WTC11 (cell line): Measurements from ENCODE around the gene COL4A3. TPM values are rescaled to one million over a fixed set of nuclear protein-coding genes. Genes with fewer than 3 reads are reported as not detected.

ENCODE experiments used
- ATAC-seq: fragments of 200-7000 bp; cut with Tn5 transposase; 2 replicates; pipeline ENCODE4 v1.10.0; 2021; ENCODE audit warnings: mild to moderate bottlenecking, moderate library complexity
- CTCF ChIA-PET: fragments of 300-600 bp; sonication (Branson Sonifier 250); formaldehyde crosslinking; loops from one replicate; lab custom pipeline; 2021; ENCODE audit warnings: antibody characterized with exemption; lab: Charles Lee
- POLR2A ChIA-PET: fragments of 350-600 bp; sonication (Branson Sonifier 250); formaldehyde crosslinking; loops from one replicate; lab custom pipeline; 2021; ENCODE audit warnings: antibody characterized with exemption; lab: Charles Lee
- DNase-seq: peaks from one replicate; pipeline ENCODE4 v3.0.0; 2021; ENCODE audit warnings: low spot score
- H3K27ac Mint-ChIP-seq: 2 replicates; pipeline ENCODE4 v1.8.0; 2021; ENCODE audit warnings: mixed read lengths
- H3K27me3 Mint-ChIP-seq: 2 replicates; pipeline ENCODE4 v1.8.0; 2021; ENCODE audit warnings: low read depth, mild to moderate bottlenecking, moderate library complexity, mixed read lengths
- H3K36me3 Mint-ChIP-seq: 2 replicates; pipeline ENCODE4 v1.8.0; 2021; ENCODE audit warnings: mixed read lengths
- H3K4me1 Mint-ChIP-seq: 2 replicates; pipeline ENCODE4 v1.8.0; 2022; ENCODE audit warnings: mixed read lengths
- H3K4me3 Mint-ChIP-seq: 2 replicates; pipeline ENCODE4 v1.8.0; 2021; ENCODE audit warnings: mild to moderate bottlenecking, moderate library complexity, mixed read lengths
- H3K9me3 Mint-ChIP-seq: 2 replicates; pipeline ENCODE4 v1.8.0; 2021; ENCODE audit warnings: mixed read lengths
- ARID4B ChIP-seq: sonication (generic); formaldehyde crosslinking; IDR thresholded peaks from 2 replicates; pipeline ENCODE4 v1.8.0; 2023; ENCODE audit warnings: missing genetic modification reagents, mild to moderate bottlenecking, borderline replicate concordance
- CBFB ChIP-seq: sonication (generic); formaldehyde crosslinking; IDR thresholded peaks from 2 replicates; pipeline ENCODE4 v1.8.1; 2022; ENCODE audit warnings: mild to moderate bottlenecking, low read depth, missing genetic modification reagents
- CTCF ChIP-seq: fragments of 200-600 bp; IDR thresholded peaks from 2 replicates; pipeline ENCODE4 v1.8.0; 2022; ENCODE audit warnings: antibody characterized with exemption
- E2F4 ChIP-seq: sonication (generic); formaldehyde crosslinking; IDR thresholded peaks from 2 replicates; pipeline ENCODE4 v1.8.1; 2022; ENCODE audit warnings: low read depth, mild to moderate bottlenecking, moderate library complexity, missing genetic modification reagents, borderline replicate concordance
- ESRRA ChIP-seq: sonication (generic); formaldehyde crosslinking; IDR thresholded peaks from 2 replicates; pipeline ENCODE4 v1.8.1; 2022; ENCODE audit warnings: mild to moderate bottlenecking, missing genetic modification reagents, borderline replicate concordance
- FOXP1 ChIP-seq: sonication (generic); formaldehyde crosslinking; IDR thresholded peaks from 2 replicates; pipeline ENCODE4 v1.8.0; 2022; ENCODE audit warnings: missing genetic modification reagents, mild to moderate bottlenecking, moderate library complexity, borderline replicate concordance
- GABPB1 ChIP-seq: sonication (generic); formaldehyde crosslinking; IDR thresholded peaks from 2 replicates; pipeline ENCODE4 v1.8.1; 2023; ENCODE audit warnings: mild to moderate bottlenecking, missing genetic modification reagents
- GRHL2 ChIP-seq: fragments of 250-450 bp; sonication (Bioruptor Pico); IDR thresholded peaks from 2 replicates; pipeline ENCODE4 v1.8.0; 2022; ENCODE audit warnings: mild to moderate bottlenecking, moderate library complexity; ENCODE audit not compliant: insufficient replicate concordance, severe bottlenecking
- HMGXB4 ChIP-seq: sonication (generic); formaldehyde crosslinking; IDR thresholded peaks from 2 replicates; pipeline ENCODE4 v1.8.1; 2023; ENCODE audit warnings: mild to moderate bottlenecking, moderate library complexity, missing genetic modification reagents
- JUN ChIP-seq: sonication (generic); formaldehyde crosslinking; IDR thresholded peaks from 2 replicates; pipeline ENCODE4 v1.8.0; 2023; ENCODE audit warnings: mild to moderate bottlenecking, missing genetic modification reagents
- MAX ChIP-seq: sonication (generic); formaldehyde crosslinking; IDR thresholded peaks from 2 replicates; pipeline ENCODE4 v1.8.0; 2022; ENCODE audit warnings: mild to moderate bottlenecking, missing genetic modification reagents
- MXD4 ChIP-seq: fragments of 250-450 bp; sonication (Bioruptor Pico); IDR thresholded peaks from 2 replicates; pipeline ENCODE4 v1.8.0; 2021; ENCODE audit warnings: mild to moderate bottlenecking, moderate library complexity, borderline replicate concordance
- NFATC4 ChIP-seq: fragments of 250-450 bp; sonication (Bioruptor Pico); IDR thresholded peaks from 2 replicates; pipeline ENCODE4 v1.9.0; 2021; ENCODE audit warnings: mild to moderate bottlenecking
- NFE2L1 ChIP-seq: sonication (generic); formaldehyde crosslinking; IDR thresholded peaks from 2 replicates; pipeline ENCODE4 v1.8.1; 2023; ENCODE audit warnings: missing genetic modification reagents
- OVOL2 ChIP-seq: fragments of 250-450 bp; sonication (Bioruptor Pico); IDR thresholded peaks from 2 replicates; pipeline ENCODE4 v1.9.0; 2021; ENCODE audit warnings: mild to moderate bottlenecking, borderline replicate concordance
- RELA ChIP-seq: sonication (generic); formaldehyde crosslinking; IDR thresholded peaks from 2 replicates; pipeline ENCODE4 v1.8.1; 2022; ENCODE audit warnings: missing genetic modification reagents, mild to moderate bottlenecking, borderline replicate concordance
- SMAD4 ChIP-seq: sonication (generic); formaldehyde crosslinking; IDR thresholded peaks from 2 replicates; pipeline ENCODE4 v1.8.0; 2022; ENCODE audit warnings: mild to moderate bottlenecking, missing genetic modification reagents
- SP1 ChIP-seq: sonication (generic); formaldehyde crosslinking; conservative IDR thresholded peaks from 2 replicates; pipeline ENCODE4 v1.8.1; 2022; ENCODE audit warnings: missing genetic modification reagents
- TEAD1 ChIP-seq: sonication (generic); formaldehyde crosslinking; IDR thresholded peaks from 2 replicates; pipeline ENCODE4 v1.8.0; 2022; ENCODE audit warnings: mild to moderate bottlenecking, missing genetic modification reagents
- USF1 ChIP-seq: sonication (generic); formaldehyde crosslinking; IDR thresholded peaks from 2 replicates; pipeline ENCODE4 v1.8.0; 2022; ENCODE audit warnings: mild to moderate bottlenecking, missing genetic modification reagents
- ZNF232 ChIP-seq: sonication (generic); formaldehyde crosslinking; IDR thresholded peaks from 2 replicates; pipeline ENCODE4 v1.8.0; 2022; ENCODE audit warnings: mild to moderate bottlenecking, missing genetic modification reagents
- ZNF396 ChIP-seq: fragments of 250-450 bp; sonication (Bioruptor Pico); IDR thresholded peaks from 2 replicates; pipeline ENCODE4 v1.8.0; 2021; ENCODE audit warnings: mild to moderate bottlenecking, moderate library complexity, borderline replicate concordance
- total RNA-seq: library from RNA; stranded (reverse); gene quantifications from 3 replicates; pipeline ENCODE4 v1.2.3, GENCODE V29; 2021

The COL4A3 gene
- total RNA-seq, 1 experiment from 2014 or later = 0.90 TPM

GRCh38 chr2:227153307-227153706 is 11.1 kb upstream of the COL4A3 start:
- CTCF ChIA-PET = no interaction called here
- Mint-ChIP-seq H3K27ac (no peak overlapping the region), H3K4me3 (no peak overlapping the region), H3K9me3 (peaks cover 16% of the 10 kb centered on the region), H3K36me3 (no peaks in the 10 kb centered on the region), H3K4me1 (peaks cover 24% of the 10 kb centered on the region), H3K27me3 (no peaks in the 10 kb centered on the region)
- no peak for ATAC-seq
- TF ChIP-seq CTCF (no peak), OVOL2 (CRISPR knock-in tag) (no peak), SP1 (CRISPR knock-in tag) (no peak), GRHL2 (CRISPR knock-in tag) (no peak), HMGXB4 (CRISPR knock-in tag) (no peak), FOXP1 (CRISPR knock-in tag) (no peak), RELA (CRISPR knock-in tag) (no peak), TEAD1 (CRISPR knock-in tag) (no peak), ZNF232 (CRISPR knock-in tag) (no peak), SMAD4 (no peak), MAX (CRISPR knock-in tag) (no peak), E2F4 (CRISPR knock-in tag) (no peak), MXD4 (CRISPR knock-in tag) (no peak), NFATC4 (no peak), GABPB1 (CRISPR knock-in tag) (no peak), CBFB (CRISPR knock-in tag) (no peak), ZNF396 (CRISPR knock-in tag) (no peak), USF1 (no peak), ESRRA (CRISPR knock-in tag) (no peak)
- no peak for DNase-seq
- POLR2A ChIA-PET = no interaction called here

GRCh38 chr2:227153758-227154486 is 10.5 kb upstream of the COL4A3 start:
- H3K9me3 Mint-ChIP-seq = peaks cover 17% of the 10 kb centered on the region
- DNase-seq = no peak
- CTCF ChIA-PET = no interaction called here

More at GRCh38 chr2:227153758-227154486, 10.5 kb upstream of the COL4A3 start:
- TF ChIP-seq ARID4B (CRISPR knock-in tag) = no peak
- no peak for TF ChIP-seq TEAD1 (CRISPR knock-in tag)
- TF ChIP-seq JUN = no peak
- no peak for TF ChIP-seq NFE2L1
- TF ChIP-seq, all 79 proteins: peak for 0
- no peaks in the 10 kb centered on the region for H3K36me3 Mint-ChIP-seq
- H3K27me3 Mint-ChIP-seq = no peaks in the 10 kb centered on the region
- ATAC-seq = no peak
- no peak overlapping the region for H3K4me3 Mint-ChIP-seq
- POLR2A ChIA-PET = no interaction called here
- H3K27ac Mint-ChIP-seq = no peak overlapping the region
- peaks cover 24% of the 10 kb centered on the region for H3K4me1 Mint-ChIP-seq
